NAMALWA (cell line): ENCODE data around the gene AMDHD2.
"Not testable (repeated sequence)": the region's sequence is repeated elsewhere in the genome, so short reads cannot be mapped to it uniquely, and the experiment has no call there.

Source experiments
- DNase-seq: peaks from one replicate; pipeline ENCODE4 v3.0.0-alpha.2; 2015; ENCODE audit warnings: low spot score

AMDHD2 gene

DNA sequence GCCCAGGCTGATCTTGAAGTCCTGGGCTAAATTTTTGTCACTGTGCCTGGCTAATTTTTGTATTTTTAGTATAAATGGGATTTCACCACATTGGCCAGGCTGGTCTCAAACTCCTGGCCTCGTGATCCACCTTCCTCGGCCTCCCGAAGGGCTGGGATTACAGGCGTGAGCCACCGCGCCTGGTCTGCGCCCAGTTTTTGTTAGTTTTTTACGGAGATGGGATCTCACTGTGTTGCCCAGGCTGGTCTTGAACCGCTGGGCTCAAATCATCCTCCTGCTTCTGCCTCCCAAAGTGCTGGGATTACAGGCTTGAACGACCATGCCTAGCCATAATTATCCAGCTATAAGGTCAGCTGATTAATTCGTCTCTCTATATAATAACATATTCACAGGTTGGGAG lies 13.7 kb downstream of the AMDHD2 start:
- DNase-seq = no peak

- DNase-seq = peak; percentile 2
Observed at GRCh38 chr16:2534335-2534734, 14.2 kb downstream of the AMDHD2 start.

- peak; percentile 5 for DNase-seq
Observed at GRCh38 chr16:2535625-2536013, 15.4 kb downstream of the AMDHD2 start.

DNA sequence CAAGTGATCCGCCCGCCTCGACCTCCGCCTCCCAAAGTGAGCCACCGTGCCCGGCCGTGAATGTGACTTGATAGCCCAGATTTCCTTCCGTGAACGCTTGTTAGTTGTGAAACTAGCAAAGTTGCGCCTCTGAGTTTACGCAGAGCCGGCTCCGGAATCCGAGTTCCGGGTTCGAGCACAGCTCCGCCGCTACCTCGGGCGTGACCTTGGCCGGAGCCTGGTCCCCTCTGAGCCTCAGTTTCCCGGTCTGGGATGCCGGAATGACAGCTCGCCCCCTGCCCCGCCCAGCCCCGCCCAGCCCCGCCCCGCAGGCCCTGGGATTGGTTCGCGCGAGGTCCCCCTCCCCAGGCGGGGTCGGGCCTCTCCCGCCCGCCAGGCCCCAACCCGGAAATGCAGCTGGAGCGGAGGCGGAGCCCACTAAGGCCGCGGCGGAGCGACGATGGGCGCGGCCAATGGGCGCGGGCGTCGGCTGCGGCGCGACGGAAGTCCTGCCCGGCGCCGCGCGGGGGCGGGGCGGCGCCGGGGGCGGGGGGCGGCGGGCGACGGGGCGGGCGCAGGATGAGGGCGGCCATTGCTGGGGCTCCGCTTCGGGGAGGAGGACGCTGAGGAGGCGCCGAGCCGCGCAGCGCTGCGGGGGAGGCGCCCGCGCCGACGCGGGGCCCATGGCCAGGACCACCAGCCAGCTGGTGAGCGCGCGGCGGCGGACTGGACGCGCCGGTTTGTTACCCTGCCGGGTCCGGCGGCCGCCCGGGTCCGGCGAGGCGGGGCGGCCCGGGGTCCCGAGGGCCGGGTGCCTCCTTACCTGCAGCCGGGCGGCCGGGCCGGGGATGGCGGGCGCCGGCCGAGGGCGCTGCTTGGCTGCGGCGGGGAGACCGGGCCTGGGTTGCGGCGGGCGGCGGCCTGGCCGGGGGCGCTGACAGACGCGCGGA lies 17.5 kb downstream of the AMDHD2 start, which contains the start of gene PDPK1:
Gene PDPK1 (plus strand): TSS at position 571 of the 929 bp plus-strand sequence. CDS start 92 bp downstream, at position 663.
- DNase-seq = peak; percentile 95

DNA sequence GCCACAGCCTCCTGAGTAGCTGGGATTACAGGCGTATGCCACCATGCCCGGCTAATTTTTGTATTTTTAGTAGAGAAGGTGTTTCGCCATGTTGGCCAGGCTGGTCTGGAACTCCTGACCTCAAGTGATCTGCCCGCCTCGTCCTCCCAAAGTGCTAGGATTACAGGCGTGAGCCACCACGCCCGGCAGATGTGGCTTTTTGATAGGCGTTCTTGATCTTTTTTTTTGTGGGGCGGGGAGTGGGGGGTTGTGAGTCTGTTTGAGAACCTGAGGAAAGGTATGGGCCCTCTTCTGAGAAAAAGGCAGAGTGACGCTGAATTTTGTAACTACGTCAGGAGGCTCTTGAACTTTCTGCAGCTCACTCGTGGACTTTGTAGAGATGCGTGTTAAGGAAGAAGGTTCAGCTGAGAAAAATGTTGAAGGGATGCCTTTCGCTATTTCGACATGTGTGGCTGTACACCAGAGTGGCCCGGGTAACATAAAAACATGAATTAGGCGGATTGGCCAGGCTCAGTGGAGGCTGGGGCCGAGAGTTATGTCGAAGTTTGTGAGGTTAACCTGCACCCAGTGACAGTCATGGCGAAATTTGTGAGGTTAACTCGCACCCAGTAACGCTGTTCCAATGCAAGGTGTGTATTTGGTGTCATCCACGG lies 19.1 kb downstream of the AMDHD2 start:
- not testable (repeated sequence) for DNase-seq

DNA sequence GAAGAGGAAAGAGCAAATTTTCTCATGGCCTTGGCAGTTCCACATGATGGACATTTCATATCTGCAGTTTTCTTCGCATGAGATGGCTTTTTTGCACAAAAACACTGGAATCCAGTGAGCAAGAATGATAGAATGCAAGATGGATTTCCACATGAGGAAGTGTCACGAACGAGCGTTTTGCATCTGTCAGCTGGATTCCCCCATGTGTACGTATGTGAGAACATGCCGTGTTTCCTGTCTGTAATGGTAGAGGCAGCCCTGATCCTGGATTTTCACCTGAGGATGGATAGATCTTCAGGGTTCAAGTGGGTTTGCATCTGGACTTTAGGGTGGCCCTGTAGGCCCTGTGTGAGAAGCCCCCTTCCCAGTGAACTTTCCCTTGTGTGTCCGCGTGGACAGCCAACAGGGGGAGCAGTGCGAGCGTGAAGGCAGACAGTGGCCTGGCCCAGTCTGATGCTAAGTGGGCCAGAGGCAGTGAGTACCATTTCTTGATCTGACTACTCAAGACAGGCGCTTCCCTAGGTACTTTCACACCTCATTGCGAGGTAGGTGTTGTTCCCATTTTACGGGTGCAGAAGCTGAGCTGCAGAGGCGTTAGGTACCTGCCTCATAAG lies 19.8 kb downstream of the AMDHD2 start:
- peak; percentile 68 for DNase-seq

DNA sequence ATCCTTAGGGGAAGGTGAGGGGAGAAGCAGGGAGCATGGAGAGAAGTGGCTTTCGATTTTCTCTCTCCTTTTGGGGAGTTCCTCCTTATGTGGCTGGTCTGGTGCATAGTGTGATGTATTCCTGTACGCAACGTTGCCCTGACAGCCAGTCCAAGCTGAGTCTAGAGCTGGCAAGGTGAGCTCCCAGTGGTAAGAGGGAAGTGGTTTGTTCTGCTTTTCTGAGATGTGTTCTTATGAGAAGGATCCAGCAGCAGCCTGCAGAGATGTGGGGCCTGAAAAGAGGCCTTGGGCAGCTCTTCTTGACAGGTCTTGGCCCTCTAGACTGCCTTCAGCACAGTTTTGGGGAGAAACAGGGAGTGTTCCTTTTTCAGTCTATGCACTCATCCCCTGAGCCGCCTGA lies 20.7 kb downstream of the AMDHD2 start:
- DNase-seq = peak; percentile 12

GRCh38 chr16:2541409-2541808 lies 21.2 kb downstream of the AMDHD2 start:
- peak; percentile 8 for DNase-seq

- DNase-seq = not testable (repeated sequence)
Observed at GRCh38 chr16:2543771-2544170, 23.6 kb downstream of the AMDHD2 start.

GRCh38 chr16:2550283-2550878 lies 30.2 kb downstream of the AMDHD2 start:
- not testable (repeated sequence) for DNase-seq

- DNase-seq = not testable (repeated sequence)
Observed at GRCh38 chr16:2551420-2551889, 31.3 kb downstream of the AMDHD2 start.

DNA sequence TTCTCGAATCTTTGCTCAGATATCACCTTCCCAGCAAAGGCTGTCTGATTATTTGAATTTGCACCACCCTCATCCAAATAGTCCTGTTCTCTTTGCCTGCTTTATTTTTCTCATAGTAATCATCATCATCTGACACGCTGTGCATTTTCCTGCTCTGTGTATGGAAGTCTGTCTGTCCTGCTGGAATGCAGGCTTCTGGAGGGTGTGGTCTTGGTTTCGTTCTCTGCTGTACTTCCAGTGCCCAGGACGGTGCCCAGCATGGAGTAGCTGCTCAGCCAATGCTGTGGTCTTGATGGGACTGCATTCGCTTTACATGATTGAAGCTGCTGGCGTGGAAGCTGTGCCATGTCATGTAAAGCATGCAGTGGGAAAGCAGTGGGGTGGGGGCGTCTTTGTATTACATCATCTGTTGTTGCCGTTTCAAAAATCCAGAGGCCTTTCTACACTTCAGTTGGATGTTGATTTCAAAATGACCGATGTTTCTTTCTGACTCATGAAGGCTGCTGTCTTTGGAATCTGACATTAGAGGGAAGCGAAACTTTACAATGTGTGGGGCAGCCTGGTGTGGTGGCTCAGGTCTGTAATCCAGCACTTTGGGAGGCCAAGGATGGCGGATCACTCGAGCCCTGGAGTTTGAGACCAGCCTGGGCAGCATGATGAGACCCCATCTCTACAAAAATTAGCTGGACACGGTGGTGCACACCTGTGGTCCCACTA lies 34.7 kb downstream of the AMDHD2 start:
- not testable (repeated sequence) for DNase-seq

GRCh38 chr16:2557150-2557549 lies 37.0 kb downstream of the AMDHD2 start:
- not testable (repeated sequence) for DNase-seq

- DNase-seq = not testable (repeated sequence)
Observed at GRCh38 chr16:2560131-2560797, 40.1 kb downstream of the AMDHD2 start.

- DNase-seq = not testable (repeated sequence)
Observed at GRCh38 chr16:2560798-2561133, 40.6 kb downstream of the AMDHD2 start.

- DNase-seq = not testable (repeated sequence)
Observed at GRCh38 chr16:2567506-2567905, 47.3 kb downstream of the AMDHD2 start.

- DNase-seq = not testable (repeated sequence)
Observed at GRCh38 chr16:2568573-2568972, 48.4 kb downstream of the AMDHD2 start.

- DNase-seq = not testable (repeated sequence)
Observed at GRCh38 chr16:2572704-2573103, 52.5 kb downstream of the AMDHD2 start.

- DNase-seq = not testable (repeated sequence)
Observed at GRCh38 chr16:2575839-2576238, 55.7 kb downstream of the AMDHD2 start.

DNA sequence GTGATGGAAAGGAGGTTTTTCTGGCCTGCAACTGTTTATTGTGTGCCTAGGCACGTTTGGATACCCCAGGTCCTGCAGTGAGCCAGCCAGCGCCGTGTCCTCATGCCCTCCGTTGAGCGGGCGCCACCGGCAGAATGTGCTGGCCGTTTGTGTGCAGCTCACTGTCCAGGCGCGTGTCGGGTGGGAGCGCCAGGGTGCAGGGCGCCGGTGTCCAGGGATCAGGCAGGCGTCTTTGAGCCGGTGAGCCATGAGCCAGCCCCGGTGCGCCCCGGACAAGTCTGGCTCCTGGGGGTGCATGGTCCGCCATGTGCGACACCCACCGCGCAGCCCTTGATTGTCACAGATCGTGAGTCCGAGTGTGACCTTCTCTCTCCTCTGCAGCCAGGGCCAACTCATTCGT lies 56.9 kb downstream of the AMDHD2 start:
- DNase-seq = not testable (repeated sequence)

- DNase-seq = not testable (repeated sequence)
Observed at GRCh38 chr16:2578905-2579304, 58.7 kb downstream of the AMDHD2 start.
